SK-N-MC (cell line): ENCODE data around the gene SRRM4.
"Not testable (repeated sequence)": the region's sequence is repeated elsewhere in the genome, so short reads cannot be mapped to it uniquely, and the experiment has no call there.

Experiments
- EZH2 ChIP-seq: fragments of 200-600 bp; sonication (generic); IDR thresholded peaks from one replicate; pipeline ENCODE4 v1.6.1; 2017; ENCODE audit warnings: antibody characterized with exemption
- FOXP2 ChIP-seq: optimal IDR thresholded peaks from 2 replicates; pipeline ENCODE3; 2011; ENCODE audit warnings: mild to moderate bottlenecking, moderate library complexity; ENCODE audit not compliant: insufficient read depth; ENCODE audit errors: extremely low read length, control extremely low read depth
- POLR2AphosphoS5 ChIP-seq: IDR thresholded peaks from 2 replicates; pipeline ENCODE4 v1.6.1; 2012; ENCODE audit warnings: mild to moderate bottlenecking, low read depth, low read length, borderline replicate concordance

GRCh38 chr12:119008273-119008672, 26.9 kb downstream of the SRRM4 start:
- not testable (repeated sequence) for TF ChIP-seq EZH2, POLR2AphosphoS5, FOXP2
